T-helper 17 cell (primary cell): ENCODE measurements around the gene MAK. TPM values are rescaled to one million over a fixed set of nuclear protein-coding genes. Genes with fewer than 3 reads are reported as not detected.
A peak's percentile ranks its signal among the peaks of the same experiment; 100 is the strongest.
"Not testable (repeated sequence)": the region's sequence is repeated elsewhere in the genome, so short reads cannot be mapped to it uniquely, and the experiment has no call there.

ENCODE experiments used
- ATAC-seq: fragments of 150-1000 bp; cut with Tn5 transposase; 2 replicates; pipeline ENCODE4 v1.10.0; 2021; ENCODE audit warnings: mild to moderate bottlenecking, moderate library complexity
- DNase-seq, 3 donors: peaks; one replicate each; pipeline versions ENCODE4 v3.0.0 to v3.0.0-alpha.2; 2020 to 2021
- H3K9me3 ChIP-seq: one replicate; pipeline ENCODE4 v1.7.0; 2013; ENCODE audit warnings: low read length, mild to moderate bottlenecking; ENCODE audit not compliant: control insufficient read depth, poor library complexity, severe bottlenecking
- H3K27ac Mint-ChIP-seq: one replicate; pipeline ENCODE4 v1.8.0; 2022; ENCODE audit warnings: mild to moderate bottlenecking, moderate library complexity, mixed read lengths
- H3K27me3 Mint-ChIP-seq: one replicate; pipeline ENCODE4 v1.8.0; 2022; ENCODE audit warnings: mixed read lengths
- H3K36me3 Mint-ChIP-seq: one replicate; pipeline ENCODE4 v1.8.0; 2022; ENCODE audit warnings: low read depth, mixed read lengths
- H3K4me1 Mint-ChIP-seq: one replicate; pipeline ENCODE4 v1.8.0; 2022; ENCODE audit warnings: mild to moderate bottlenecking, mixed read lengths
- H3K4me3 Mint-ChIP-seq: one replicate; pipeline ENCODE4 v1.8.0; 2022; ENCODE audit warnings: mild to moderate bottlenecking, moderate library complexity, mixed read lengths
- total RNA-seq, 4 donors: library from RNA in 2 of 4; stranded (reverse) in 2 of 4; gene quantifications; one replicate each; pipeline ENCODE4 v1.2.3 and lab custom pipeline; 2022 to 2026

Gene MAK
- total RNA-seq, 2 donors from 2014 or later, result 0.75 to 0.78 TPM

DNA sequence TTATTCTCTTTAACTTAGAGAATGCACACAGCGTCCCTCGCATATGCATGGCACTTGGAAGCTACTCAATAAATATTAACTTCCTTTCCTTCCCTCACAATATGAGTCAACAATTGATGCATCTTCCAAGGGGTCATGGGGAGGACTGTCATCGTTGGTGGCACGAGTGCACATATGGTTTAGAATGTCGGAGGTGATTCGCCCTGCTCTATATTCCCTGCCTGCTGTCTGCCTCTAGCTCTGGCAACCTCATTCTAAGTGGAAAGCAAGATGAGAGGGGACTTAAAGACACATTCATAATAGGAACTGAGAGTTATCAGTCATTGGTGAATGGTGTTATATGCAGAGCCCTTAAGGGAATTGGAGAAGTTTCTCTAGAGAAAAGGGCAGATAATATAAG is 44.6 kb downstream of the MAK start:
- DNase-seq, result no peak
- H3K27ac Mint-ChIP-seq, result no peak overlapping the region
- no peak for ATAC-seq
- H3K4me3 Mint-ChIP-seq, result no peak overlapping the region
- H3K9me3 ChIP-seq, result no peaks in the 10 kb centered on the region
- H3K4me1 Mint-ChIP-seq, result peaks cover 3% of the 10 kb centered on the region
- H3K36me3 Mint-ChIP-seq, result peaks cover 2% of the 10 kb centered on the region
- H3K27me3 Mint-ChIP-seq, result no peaks in the 10 kb centered on the region

- no peaks in the 10 kb centered on the region for H3K9me3 ChIP-seq
- H3K36me3 Mint-ChIP-seq, result peaks cover 2% of the 10 kb centered on the region
- no peak for ATAC-seq
- H3K4me3 Mint-ChIP-seq, result no peak overlapping the region
- peaks cover 3% of the 10 kb centered on the region for H3K4me1 Mint-ChIP-seq
- no peak overlapping the region for H3K27ac Mint-ChIP-seq
- no peak for DNase-seq
- H3K27me3 Mint-ChIP-seq, result no peaks in the 10 kb centered on the region
Observed at GRCh38 chr6:10793035-10793434, 45.3 kb downstream of the MAK start.

- Mint-ChIP-seq H3K4me3 (no peak overlapping the region), H3K4me1 (peaks cover 3% of the 10 kb centered on the region), H3K36me3 (peaks cover 2% of the 10 kb centered on the region), H3K27me3 (no peaks in the 10 kb centered on the region), H3K27ac (peak overlapping the region; percentile 63)
- H3K9me3 ChIP-seq, result no peaks in the 10 kb centered on the region
- DNase-seq, result no peak
- no peak for ATAC-seq
Observed at GRCh38 chr6:10792101-10792500, 46.2 kb downstream of the MAK start.

DNA sequence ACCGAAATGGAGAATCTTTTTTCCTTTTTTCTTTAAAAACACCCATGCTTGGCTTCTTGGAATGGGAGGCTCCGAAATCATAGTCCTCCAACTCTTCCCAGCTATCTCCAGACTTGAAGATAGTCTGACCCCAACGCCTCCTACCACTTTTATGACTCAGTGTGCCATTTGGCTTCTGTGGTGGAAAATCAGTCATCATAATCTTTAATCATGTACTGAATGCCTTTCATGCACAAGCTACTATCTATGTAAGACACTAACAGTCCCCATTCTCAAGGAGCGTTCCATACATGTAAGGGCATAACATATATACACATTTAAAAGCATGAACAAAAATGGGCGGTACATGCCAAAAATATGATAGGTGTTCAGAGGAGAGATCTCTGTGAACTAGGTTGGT is 46.7 kb downstream of the MAK start:
- no peak overlapping the region for H3K27ac Mint-ChIP-seq

GRCh38 chr6:10779076-10779475 is 59.3 kb downstream of the MAK start:
- DNase-seq (no peak), ATAC-seq (no peak)
- no peaks in the 10 kb centered on the region for H3K9me3 ChIP-seq
- Mint-ChIP-seq H3K27ac (no peak overlapping the region), H3K4me1 (peaks cover 7% of the 10 kb centered on the region), H3K36me3 (peaks cover 12% of the 10 kb centered on the region), H3K4me3 (no peak overlapping the region), H3K27me3 (no peaks in the 10 kb centered on the region)

More for the DNA sequence above, 46.7 kb downstream of the MAK start:
- H3K36me3 Mint-ChIP-seq, result peaks cover 2% of the 10 kb centered on the region
- no peak overlapping the region for H3K4me3 Mint-ChIP-seq
- H3K4me1 Mint-ChIP-seq, result peaks cover 3% of the 10 kb centered on the region
- H3K9me3 ChIP-seq, result no peaks in the 10 kb centered on the region
- no peak for DNase-seq
- no peaks in the 10 kb centered on the region for H3K27me3 Mint-ChIP-seq
- no peak for ATAC-seq

- DNase-seq, result no peak
- Mint-ChIP-seq H3K36me3 (peaks cover 10% of the 10 kb centered on the region), H3K4me1 (peaks cover 5% of the 10 kb centered on the region), H3K27ac (no peak overlapping the region), H3K4me3 (no peak overlapping the region), H3K27me3 (no peaks in the 10 kb centered on the region)
- no peaks in the 10 kb centered on the region for H3K9me3 ChIP-seq
- no peak for ATAC-seq
Observed at GRCh38 chr6:10778230-10778629, 60.1 kb downstream of the MAK start.

- Mint-ChIP-seq H3K27me3 (no peaks in the 10 kb centered on the region), H3K27ac (no peak overlapping the region), H3K4me3 (no peak overlapping the region), H3K4me1 (peaks cover 6% of the 10 kb centered on the region), H3K36me3 (peaks cover 9% of the 10 kb centered on the region)
- DNase-seq, result no peak
- ATAC-seq, result no peak
- H3K9me3 ChIP-seq, result no peaks in the 10 kb centered on the region
Observed at GRCh38 chr6:10771371-10771894, 66.9 kb downstream of the MAK start.

DNA sequence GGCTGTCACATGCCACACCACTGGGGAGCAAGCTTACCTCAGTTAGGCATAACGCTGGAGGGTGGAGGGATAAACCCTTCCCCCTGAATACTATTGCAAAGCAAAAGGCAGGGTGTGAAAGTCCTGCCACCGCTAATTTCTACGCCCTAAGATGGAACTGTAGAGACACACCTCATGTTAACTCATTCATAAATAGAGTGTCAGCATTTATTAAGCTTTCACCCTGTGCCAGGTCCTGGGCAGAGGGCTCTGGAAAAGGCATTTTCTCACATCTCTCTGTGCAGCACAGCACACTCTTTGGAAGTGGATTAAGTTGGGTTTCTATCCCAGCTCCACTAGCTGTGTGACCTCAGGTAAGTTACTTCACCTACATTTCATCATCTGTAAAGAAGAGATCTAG is 68.9 kb downstream of the MAK start:
- no peaks in the 10 kb centered on the region for H3K9me3 ChIP-seq
- Mint-ChIP-seq H3K27ac (peak overlapping the region; percentile 3), H3K4me1 (peaks cover 6% of the 10 kb centered on the region), H3K36me3 (peaks cover 9% of the 10 kb centered on the region), H3K4me3 (no peak overlapping the region), H3K27me3 (no peaks in the 10 kb centered on the region)
- DNase-seq, result no peak
- ATAC-seq, result no peak

GRCh38 chr6:10763006-10763405 is 75.3 kb downstream of the MAK start:
- Mint-ChIP-seq H3K27ac (no peak overlapping the region), H3K36me3 (no peaks in the 10 kb centered on the region)
- no peak for ATAC-seq

DNA sequence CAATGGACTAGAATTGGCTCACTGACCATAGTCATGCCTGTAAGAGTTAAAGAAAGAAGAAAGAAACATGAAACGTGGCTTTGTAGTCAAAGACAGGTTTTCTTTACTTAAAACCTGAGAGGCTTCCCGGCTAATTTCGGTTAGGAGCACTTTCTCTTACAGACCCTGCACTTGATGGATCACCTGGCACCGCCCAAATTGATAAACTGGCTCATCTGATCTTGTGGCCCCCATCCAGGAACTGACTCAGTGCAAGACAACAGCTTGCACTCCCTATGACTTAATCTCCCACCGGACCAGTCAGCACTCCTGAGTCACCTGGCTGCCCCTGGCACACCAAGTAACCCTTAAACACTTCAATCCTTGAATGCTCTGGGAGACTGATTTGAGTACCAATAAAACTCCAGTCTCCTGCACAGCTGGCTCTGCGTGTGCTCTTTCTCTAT is 78.4 kb downstream of the MAK start:
- no peak for DNase-seq
- H3K4me1 Mint-ChIP-seq, result peaks cover 10% of the 10 kb centered on the region
- H3K27ac Mint-ChIP-seq, result no peak overlapping the region
- no peaks in the 10 kb centered on the region for H3K27me3 Mint-ChIP-seq
- no peak for ATAC-seq
- no peaks in the 10 kb centered on the region for H3K9me3 ChIP-seq
- H3K4me3 Mint-ChIP-seq, result no peak overlapping the region
- no peaks in the 10 kb centered on the region for H3K36me3 Mint-ChIP-seq

More at GRCh38 chr6:10763006-10763405, 75.3 kb downstream of the MAK start:
- H3K4me3 Mint-ChIP-seq, result no peak overlapping the region
- no peaks in the 10 kb centered on the region for H3K9me3 ChIP-seq
- H3K4me1 Mint-ChIP-seq, result peaks cover 6% of the 10 kb centered on the region
- DNase-seq, result no peak
- no peaks in the 10 kb centered on the region for H3K27me3 Mint-ChIP-seq

DNA sequence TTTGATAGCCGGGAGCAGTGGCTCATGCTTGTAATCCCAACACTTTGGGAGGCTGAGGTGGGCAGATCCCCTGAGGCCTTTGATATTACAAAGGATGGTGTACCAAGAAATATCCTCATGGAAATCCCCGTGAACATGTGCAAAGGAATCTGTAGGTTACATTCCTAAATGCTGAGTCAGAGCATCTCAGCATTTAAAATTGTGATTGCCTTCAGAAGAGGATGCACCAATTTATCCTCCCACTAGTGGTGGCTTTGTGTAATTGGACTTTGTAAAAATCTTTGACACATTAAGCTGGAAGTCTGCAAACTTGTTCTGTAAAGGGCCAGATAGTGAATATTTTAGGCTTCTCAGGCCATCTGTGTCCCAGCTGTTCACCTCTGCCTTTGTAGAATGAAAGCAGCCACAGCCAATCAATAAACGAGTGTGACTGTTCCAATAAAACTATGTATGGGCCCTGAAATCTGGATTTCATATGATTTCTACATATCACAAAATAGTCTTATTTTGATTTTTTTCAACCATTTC is 79.0 kb downstream of the MAK start:
- Mint-ChIP-seq H3K4me1 (peaks cover 16% of the 10 kb centered on the region), H3K36me3 (no peaks in the 10 kb centered on the region), H3K27ac (no peak overlapping the region), H3K4me3 (no peak overlapping the region), H3K27me3 (no peaks in the 10 kb centered on the region)
- H3K9me3 ChIP-seq, result no peaks in the 10 kb centered on the region
- ATAC-seq (peak; percentile 58), DNase-seq (no peak)

- Mint-ChIP-seq H3K4me1 (peaks cover 27% of the 10 kb centered on the region), H3K36me3 (peaks cover 6% of the 10 kb centered on the region)
Observed at GRCh38 chr6:10756085-10756484, 82.3 kb downstream of the MAK start.

DNA sequence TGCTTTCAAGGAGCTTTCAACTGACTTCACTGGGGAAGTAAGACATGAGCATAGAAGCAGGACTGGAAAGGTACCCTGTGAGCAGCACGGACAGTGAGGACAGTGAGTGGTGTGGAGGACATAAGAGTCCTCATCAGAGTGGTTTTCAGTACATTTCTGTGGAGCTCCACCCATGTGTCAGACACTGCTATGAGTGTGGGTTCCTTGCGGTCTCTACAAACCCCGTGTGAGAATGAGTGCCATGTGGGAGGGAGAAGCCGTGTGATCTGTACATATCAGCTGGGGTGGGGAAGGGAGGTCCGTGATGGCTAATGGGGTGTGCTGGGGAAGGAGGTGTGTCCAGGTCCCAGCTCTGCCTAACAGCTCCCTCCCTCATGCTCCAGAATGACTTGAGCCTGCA is 86.6 kb downstream of the MAK start:
- not testable (repeated sequence) for H3K36me3 Mint-ChIP-seq, H3K9me3 ChIP-seq
- H3K4me1 Mint-ChIP-seq, result peaks cover 44% of the 10 kb centered on the region

More at GRCh38 chr6:10756085-10756484, 82.3 kb downstream of the MAK start:
- H3K27ac Mint-ChIP-seq, result no peak overlapping the region
- no peak for DNase-seq
- no peak for ATAC-seq
- H3K9me3 ChIP-seq, result no peaks in the 10 kb centered on the region
- H3K4me3 Mint-ChIP-seq, result no peak overlapping the region
- no peaks in the 10 kb centered on the region for H3K27me3 Mint-ChIP-seq

GRCh38 chr6:10750568-10750967 is 87.8 kb downstream of the MAK start:
- not testable (repeated sequence) for DNase-seq, H3K36me3 Mint-ChIP-seq, H3K9me3 ChIP-seq, ATAC-seq, H3K4me3 Mint-ChIP-seq, H3K27me3 Mint-ChIP-seq
- H3K27ac Mint-ChIP-seq, result peak overlapping the region; percentile 49
- H3K4me1 Mint-ChIP-seq, result peaks cover 51% of the 10 kb centered on the region

More for the DNA sequence above, 86.6 kb downstream of the MAK start:
- not testable (repeated sequence) for H3K4me3 Mint-ChIP-seq, H3K27me3 Mint-ChIP-seq, H3K27ac Mint-ChIP-seq, DNase-seq, ATAC-seq
